Cortex of kidney (tissue), 1 donor: ENCODE measurements around the gene GJB1.
"Not testable (repeated sequence)": the region's sequence is repeated elsewhere in the genome, so short reads cannot be mapped to it uniquely, and the experiment has no call there.

Experiments used
- DNase-seq: peaks from one replicate; lab custom pipeline; 2025; lab: John Stamatoyannopoulos, UW

Gene GJB1

GRCh38 chrX:71222929-71223328, at the start of gene GJB1:
TSS of gene GJB1 (plus strand) at chrX:71223224. CDS start at chrX:71223708, 484 bp downstream.
- no peak for DNase-seq

DNA sequence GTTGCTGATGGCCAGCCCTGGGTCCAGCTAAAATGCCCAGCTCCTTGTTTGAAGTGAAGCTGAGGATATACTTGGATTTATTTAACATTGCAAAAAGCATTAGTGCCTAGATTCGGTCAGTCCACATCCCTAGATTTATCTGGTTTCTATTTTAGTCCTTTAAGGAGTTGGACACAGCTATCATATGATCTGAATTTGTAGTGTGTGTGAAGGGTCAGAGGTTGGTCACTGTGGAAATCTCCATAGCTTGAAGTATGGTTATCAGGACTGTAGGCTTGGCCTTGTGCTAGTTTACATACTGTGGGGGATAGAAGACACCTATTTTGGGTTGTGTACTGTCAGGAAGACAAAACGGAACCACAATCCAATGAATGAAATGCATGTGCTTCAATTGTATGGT, 49.6 kb upstream of the GJB1 start:
- DNase-seq = no peak

GRCh38 chrX:71174795-71175194, 48.2 kb upstream of the GJB1 start:
- no peak for DNase-seq

GRCh38 chrX:71175531-71175930, 47.5 kb upstream of the GJB1 start:
- DNase-seq = no peak

- DNase-seq = no peak
Measured at GRCh38 chrX:71177327-71177726, 45.7 kb upstream of the GJB1 start.

DNA sequence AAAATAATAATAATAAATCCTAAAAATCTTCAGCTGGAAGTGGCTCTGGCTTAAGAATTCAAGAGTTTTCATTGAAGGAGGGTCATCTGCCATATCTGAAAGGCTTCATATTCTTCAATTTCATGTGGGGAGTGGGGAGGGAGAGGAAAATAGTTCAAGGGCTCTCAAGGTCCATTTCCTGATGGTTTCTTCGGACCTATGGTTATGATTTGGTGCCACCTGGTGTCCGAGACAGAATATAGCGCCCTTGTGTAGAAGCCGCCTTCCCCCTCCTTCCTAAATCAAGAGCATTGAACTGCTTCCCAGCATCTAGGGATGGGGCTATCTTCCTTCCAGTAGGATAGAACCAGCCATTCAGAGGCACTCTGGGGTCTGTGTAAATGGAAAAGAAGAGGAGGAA, 44.1 kb upstream of the GJB1 start:
- no peak for DNase-seq

DNA sequence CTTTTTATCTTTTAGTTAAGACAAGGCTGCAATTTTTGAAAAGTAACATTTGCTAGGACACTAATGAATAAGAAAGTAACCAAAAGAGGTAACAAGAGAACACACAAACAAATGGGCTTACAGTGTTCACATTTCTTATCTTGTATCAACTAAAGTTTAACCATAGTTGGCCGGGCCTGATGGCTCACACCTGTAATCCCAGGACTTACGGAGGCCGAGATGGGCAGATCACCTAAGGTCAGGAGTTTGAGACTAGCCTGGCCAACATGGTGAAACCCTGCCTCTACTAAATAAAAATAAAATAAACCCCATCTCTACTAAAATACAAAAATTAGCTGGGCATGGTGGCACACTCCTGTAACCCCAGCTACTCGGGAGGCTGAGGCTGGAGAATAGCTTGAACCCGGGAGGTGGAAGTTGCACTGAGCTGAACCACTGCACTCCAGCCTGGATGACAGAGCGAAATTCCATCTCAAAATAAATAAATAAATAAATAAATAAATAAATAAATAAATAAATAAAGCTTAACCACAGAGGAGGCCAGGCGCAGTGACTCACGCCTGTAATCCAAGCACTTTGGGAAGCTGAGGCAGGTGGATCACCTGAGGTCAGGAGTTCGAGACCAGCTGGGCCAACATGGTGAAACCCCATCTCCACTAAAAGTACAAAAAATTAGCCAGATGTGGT, 42.3 kb upstream of the GJB1 start:
- not testable (repeated sequence) for DNase-seq

GRCh38 chrX:71181558-71181909, 41.5 kb upstream of the GJB1 start:
- DNase-seq = no peak

- peak; percentile 38 for DNase-seq
Measured at GRCh38 chrX:71181910-71182799, 40.9 kb upstream of the GJB1 start.

DNA sequence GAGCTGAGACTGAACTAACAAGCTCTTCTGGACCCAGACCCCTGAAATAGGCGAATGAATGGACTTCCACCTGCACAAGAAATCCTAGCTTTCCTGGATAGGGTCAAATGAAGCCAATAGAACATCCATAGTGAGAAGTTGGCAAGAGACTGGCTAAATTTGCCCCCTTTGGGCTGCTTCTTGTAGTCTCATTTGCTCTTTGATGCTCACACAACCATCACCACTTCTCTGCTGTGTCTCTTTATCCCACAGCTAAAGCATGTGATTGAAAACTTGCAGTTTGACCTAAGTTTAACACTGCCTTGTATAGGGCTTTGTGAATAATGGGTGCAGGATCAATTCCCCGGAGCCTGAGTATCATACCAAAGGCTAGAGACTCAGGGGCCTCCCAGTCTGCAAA, 40.2 kb upstream of the GJB1 start:
- no peak for DNase-seq

- no peak for DNase-seq
Measured at GRCh38 chrX:71183341-71183740, 39.7 kb upstream of the GJB1 start.

GRCh38 chrX:71184092-71184491, 38.9 kb upstream of the GJB1 start:
- no peak for DNase-seq

- no peak for DNase-seq
Measured at GRCh38 chrX:71184803-71185495, 38.1 kb upstream of the GJB1 start.

GRCh38 chrX:71191248-71191647, 31.8 kb upstream of the GJB1 start:
- DNase-seq = no peak

- DNase-seq = no peak
Measured at GRCh38 chrX:71195964-71196649, 26.9 kb upstream of the GJB1 start.

DNA sequence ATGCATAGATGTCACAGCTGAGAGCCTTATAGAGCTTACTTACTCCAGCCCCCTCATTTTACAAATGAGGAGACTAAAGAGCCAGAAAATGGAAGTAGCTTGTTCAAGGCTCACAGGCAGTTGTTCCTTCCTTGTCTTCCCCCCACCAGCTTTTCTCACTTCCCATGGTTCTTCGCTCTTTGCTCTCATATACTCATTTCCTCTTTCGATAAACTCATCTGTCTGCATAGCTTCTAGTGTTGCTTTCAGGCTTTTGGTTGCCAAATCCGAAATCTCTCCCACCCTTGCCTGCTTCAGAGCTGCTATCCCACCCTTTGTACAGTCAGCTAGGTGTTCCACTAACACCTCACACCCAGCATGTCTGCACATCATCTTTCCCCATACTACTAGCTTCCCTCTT, 25.0 kb upstream of the GJB1 start:
- no peak for DNase-seq

GRCh38 chrX:71199252-71200008, 23.6 kb upstream of the GJB1 start:
- DNase-seq = no peak

- no peak for DNase-seq
Measured at GRCh38 chrX:71210816-71211215, 12.2 kb upstream of the GJB1 start.

GRCh38 chrX:71212536-71212935, 10.5 kb upstream of the GJB1 start:
- DNase-seq = no peak

GRCh38 chrX:71214152-71214551, 8.9 kb upstream of the GJB1 start:
- DNase-seq = no peak

DNA sequence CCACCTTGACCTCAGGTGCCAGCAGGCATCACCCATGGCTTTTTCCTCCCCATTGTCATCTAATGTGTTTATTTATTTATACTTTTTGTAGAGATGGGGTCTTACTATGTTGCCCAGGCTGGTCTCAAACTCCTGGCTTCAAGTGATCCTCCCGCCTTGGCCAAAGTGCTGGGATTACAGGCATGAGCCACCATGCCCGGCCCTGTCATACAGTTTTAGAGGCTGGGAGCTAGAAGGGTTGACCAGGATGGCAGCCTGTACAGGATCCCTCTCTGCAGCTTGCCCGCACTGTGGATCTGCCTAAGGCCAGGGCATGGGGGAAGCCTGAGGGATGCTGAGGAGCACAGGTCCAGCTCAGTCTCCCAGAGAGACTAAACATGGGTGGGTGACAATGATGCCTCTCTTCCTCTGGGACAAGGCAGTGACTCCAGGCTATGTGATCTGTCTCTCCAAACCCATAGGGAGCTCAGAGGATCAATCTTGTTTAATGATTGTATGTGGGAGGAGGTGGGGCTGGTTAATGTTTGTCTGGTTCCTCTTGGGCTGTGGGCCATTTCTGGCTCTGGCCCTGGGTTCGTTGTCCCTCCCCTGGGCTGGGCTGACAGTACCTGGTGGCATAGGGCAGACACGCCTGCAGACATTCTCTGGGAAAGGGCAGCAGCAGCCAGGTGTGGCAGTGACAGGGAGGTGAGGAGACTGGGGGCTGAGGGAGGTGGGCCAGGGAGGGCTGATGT, 8.3 kb upstream of the GJB1 start:
- DNase-seq = no peak
